Cardiac fibroblast (primary cell): ENCODE results near the gene EEF2K.

ENCODE experiments used
- DNase-seq, 2 donors: peaks; one replicate each; pipeline versions ENCODE4 v3.0.0 to v3.0.0-alpha.2; 2010; ENCODE audit warnings: low read depth in 2 of 2
- H3K4me3 ChIP-seq, 2 donors: replicated peaks in 1 of 2; 1 replicate in 1 of 2; 2 replicates in 1 of 2; pipeline ENCODE4 v1.5.1; 2011; ENCODE audit warnings: low read depth in 2 of 2, low read length in 2 of 2, mild to moderate bottlenecking in 2 of 2, moderate library complexity in 1 of 2
- CTCF ChIP-seq: IDR thresholded peaks from one replicate; pipeline ENCODE4 v1.5.1; 2011; ENCODE audit warnings: low read depth, mild to moderate bottlenecking, low read length, inconsistent platforms

Gene EEF2K

GRCh38 chr16:22330326-22330725 is 124.2 kb downstream of the EEF2K start:
- no peak for TF ChIP-seq CTCF
- DNase-seq, result no peak
- no peak overlapping the region for H3K4me3 ChIP-seq

GRCh38 chr16:22333457-22333994 is 127.4 kb downstream of the EEF2K start:
- no peak for DNase-seq
- no peak overlapping the region for H3K4me3 ChIP-seq
- no peak for TF ChIP-seq CTCF

GRCh38 chr16:22335668-22336246 is 129.7 kb downstream of the EEF2K start:
- TF ChIP-seq CTCF, result no peak
- H3K4me3 ChIP-seq, result no peak overlapping the region
- no peak for DNase-seq

GRCh38 chr16:22336581-22336980 is 130.5 kb downstream of the EEF2K start:
- no peak for DNase-seq
- H3K4me3 ChIP-seq, result no peak overlapping the region
- TF ChIP-seq CTCF, result no peak

GRCh38 chr16:22337045-22337444 is 131.0 kb downstream of the EEF2K start:
- DNase-seq, result no peak
- TF ChIP-seq CTCF, result no peak
- no peak overlapping the region for H3K4me3 ChIP-seq

GRCh38 chr16:22337849-22338635 is 132.0 kb downstream of the EEF2K start:
- no peak for DNase-seq
- no peak for TF ChIP-seq CTCF
- no peak overlapping the region for H3K4me3 ChIP-seq
